ENCODE data around the gene YWHAE. TPM values are rescaled to one million over a fixed set of nuclear protein-coding genes. Genes with fewer than 3 reads are reported as not detected.

YWHAE gene
- total RNA-seq, 1 experiment from 2014 or later = 537 TPM

- no peaks in the 10 kb centered on the region for H3K9me3 ChIP-seq (ENCODE audit: control insufficient read depth, insufficient read depth, low read depth, low read length)
- TF ChIP-seq POLR2AphosphoS5 (IDR thresholded peaks at IDR 0.05; ENCODE audit: low read depth, low read length) = no peak
- no peak for TF ChIP-seq SIN3A (IDR thresholded peaks at IDR 0.05; ENCODE audit: borderline replicate concordance, insufficient read depth, low read depth, low read length)
- TF ChIP-seq CTCF (IDR thresholded peaks at IDR 0.05) = no peak
- CTCF ChIA-PET = no interaction called here
- POLR2A ChIA-PET = no interaction called here
- DNase-seq (ENCODE audit: low read depth, low spot score) (no peak), ATAC-seq (peak; percentile 34; the same call in 1 of the 2 replicates)
- H3K27ac ChIP-seq (ENCODE audit: low read length) = no peak overlapping the region
- no peak overlapping the region for H3K4me3 ChIP-seq (ENCODE audit: low read depth in 2 of 2, low read length in 2 of 2)
- H3K4me1 ChIP-seq (ENCODE audit: control insufficient read depth, insufficient read depth, low read length) = no peaks in the 10 kb centered on the region; the same call in 1 of the 2 replicates
- in situ Hi-C loops (cut with HindIII; ENCODE audit: low pct_unique_long_range_greater_than_20kb, low sequenced_read_pairs) = no loop called here
- BruUV-seq (replicated peaks) = no TSS peak
- H3K36me3 ChIP-seq (ENCODE audit: control insufficient read depth, insufficient read depth, low read length) = no peaks in the 10 kb centered on the region
- H3K27me3 ChIP-seq (ENCODE audit: control insufficient read depth, insufficient read depth, low read length) = no peaks in the 10 kb centered on the region
- intact Hi-C loops (cut with micrococcal nuclease; ENCODE audit: unreplicated experiment) = no loop called here
Measured at GRCh38 chr17:1414634-1415033, 14.6 kb upstream of the YWHAE start.

GRCh38 chr17:1414001-1414574, 14.1 kb upstream of the YWHAE start:
- Histone ChIP-seq H3K27ac (ENCODE audit: low read length) (no peak overlapping the region), H3K36me3 (ENCODE audit: control insufficient read depth, insufficient read depth, low read length) (no peaks in the 10 kb centered on the region), H3K27me3 (ENCODE audit: control insufficient read depth, insufficient read depth, low read length) (no peaks in the 10 kb centered on the region), H3K9me3 (ENCODE audit: control insufficient read depth, insufficient read depth, low read depth, low read length) (no peaks in the 10 kb centered on the region), H3K4me1 (ENCODE audit: control insufficient read depth, insufficient read depth, low read length) (no peaks in the 10 kb centered on the region; the same call in 1 of the 2 replicates), H3K4me3 (ENCODE audit: low read depth in 2 of 2, low read length in 2 of 2) (no peak overlapping the region)
- ChIA-PET CTCF (no interaction called here), POLR2A (no interaction called here)
- DNase-seq (ENCODE audit: low read depth, low spot score) (no peak), ATAC-seq (peak; percentile 35; the same call in 1 of the 2 replicates)
- intact Hi-C loops (cut with micrococcal nuclease; ENCODE audit: unreplicated experiment) (no loop called here), in situ Hi-C loops (cut with HindIII; ENCODE audit: low pct_unique_long_range_greater_than_20kb, low sequenced_read_pairs) (no loop called here)
- TF ChIP-seq REST (IDR thresholded peaks at IDR 0.05; ENCODE audit: insufficient read depth in 1 of 2, low read depth in 2 of 2, low read length in 1 of 2) (no peak), POLR2AphosphoS5 (IDR thresholded peaks at IDR 0.05; ENCODE audit: low read depth, low read length) (no peak), TCF7L2 (IDR thresholded peaks at IDR 0.05; ENCODE audit: low read depth, low read length) (no peak), CTCF (IDR thresholded peaks at IDR 0.05) (no peak), SIN3A (IDR thresholded peaks at IDR 0.05; ENCODE audit: borderline replicate concordance, insufficient read depth, low read depth, low read length) (no peak)
- BruUV-seq (replicated peaks) = no TSS peak

Data from Panc1 (cell line).